ENCODE measurements around the gene DDX41. TPM values are rescaled to one million over a fixed set of nuclear protein-coding genes. Genes with fewer than 3 reads are reported as not detected.

Gene DDX41
- total and polyA plus RNA-seq, 2 donors (not counting 1 experiment from before 2014, with no cell fraction given): 66.8 to 79.1 TPM

DNA sequence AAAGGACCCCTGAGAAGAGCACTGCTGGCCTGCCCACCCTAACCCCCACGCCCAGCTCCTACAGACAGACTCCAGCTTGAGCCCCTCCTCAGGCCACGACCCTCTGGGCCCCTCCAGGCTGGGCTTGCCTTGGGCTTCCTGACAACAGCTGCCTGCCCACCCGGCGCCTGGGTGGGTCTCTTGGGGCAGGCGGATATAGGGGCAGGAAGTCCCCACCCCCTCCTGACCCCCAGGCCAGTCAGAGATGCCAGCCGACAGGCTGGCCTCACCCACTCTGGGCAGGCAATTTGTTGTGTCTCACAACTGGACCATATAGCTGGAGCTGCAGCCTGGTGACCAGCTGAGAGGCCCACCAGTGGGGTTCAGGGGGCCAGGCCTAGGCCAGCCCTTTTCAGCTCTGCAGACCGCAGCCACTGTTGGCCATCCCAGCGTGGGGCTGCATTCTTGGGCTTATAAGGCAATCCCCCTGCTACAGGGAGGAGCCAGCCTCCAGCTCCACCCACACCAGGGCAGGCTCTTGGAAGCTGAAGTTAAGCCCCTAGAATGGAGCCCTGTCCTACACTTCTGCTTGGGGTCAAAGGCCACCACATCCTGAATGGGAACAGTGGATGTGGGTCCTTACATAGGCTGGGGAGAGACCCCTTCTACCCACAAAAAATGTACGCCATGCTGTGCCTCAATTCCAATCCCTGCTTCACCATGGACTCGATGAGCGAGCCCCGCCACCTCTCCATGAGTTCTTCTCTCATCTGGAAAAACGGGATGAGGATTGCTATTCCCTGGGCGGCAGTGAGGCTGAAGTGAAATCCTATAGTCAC lies 21.3 kb downstream of the DDX41 start:
- DNase-seq (ENCODE audit: low read depth in 2 of 2): peak; percentile 93 to 96
- no peak overlapping the region for H2AFZ ChIP-seq (ENCODE audit: low read length)
- H3K4me1 ChIP-seq (ENCODE audit: control insufficient read depth, extremely low read depth, insufficient read depth, low read length): peaks cover 40% of the 10 kb centered on the region
- no peaks in the 10 kb centered on the region for H3K9me3 ChIP-seq (ENCODE audit: control insufficient read depth, insufficient read depth, low read depth, low read length)
- H3K27ac ChIP-seq (ENCODE audit: insufficient read depth, low read length): peak overlapping the region; percentile 93
- peak overlapping the region; percentile 86 for H3K9ac ChIP-seq (ENCODE audit: insufficient read depth, low read length)
- peak overlapping the region; percentile 70 to 93 (median 80) for H3K4me3 ChIP-seq (replicated peaks in 1 of 4; ENCODE audit: control extremely low read depth in 1 of 4, insufficient read depth in 1 of 4, low read depth in 3 of 4, low read length in 4 of 4)
- no peaks in the 10 kb centered on the region for H3K27me3 ChIP-seq (ENCODE audit: control insufficient read depth, insufficient read depth, low read length)
- H3K79me2 ChIP-seq (ENCODE audit: control insufficient read depth, insufficient read depth, low read length): peaks cover 46% of the 10 kb centered on the region
- H4K20me1 ChIP-seq (ENCODE audit: control insufficient read depth, extremely low read depth, insufficient read depth, low read length): no peaks in the 10 kb centered on the region
- H3K4me2 ChIP-seq (ENCODE audit: extremely low read depth, insufficient read depth, low read length): peak overlapping the region; percentile 93
- peaks cover 43% of the 10 kb centered on the region for H3K36me3 ChIP-seq (ENCODE audit: control insufficient read depth, insufficient read depth, low read length)
- no peak for TF ChIP-seq CTCF (conservative IDR thresholded peaks at IDR 0.05 in 1 of 2, IDR thresholded peaks at IDR 0.05 in 1 of 2; ENCODE audit: low read depth in 1 of 2, low read length in 2 of 2)
- no peak for TF ChIP-seq EZH2 (IDR thresholded peaks at IDR 0.05; ENCODE audit: low read length, missing control alignments)

DNA sequence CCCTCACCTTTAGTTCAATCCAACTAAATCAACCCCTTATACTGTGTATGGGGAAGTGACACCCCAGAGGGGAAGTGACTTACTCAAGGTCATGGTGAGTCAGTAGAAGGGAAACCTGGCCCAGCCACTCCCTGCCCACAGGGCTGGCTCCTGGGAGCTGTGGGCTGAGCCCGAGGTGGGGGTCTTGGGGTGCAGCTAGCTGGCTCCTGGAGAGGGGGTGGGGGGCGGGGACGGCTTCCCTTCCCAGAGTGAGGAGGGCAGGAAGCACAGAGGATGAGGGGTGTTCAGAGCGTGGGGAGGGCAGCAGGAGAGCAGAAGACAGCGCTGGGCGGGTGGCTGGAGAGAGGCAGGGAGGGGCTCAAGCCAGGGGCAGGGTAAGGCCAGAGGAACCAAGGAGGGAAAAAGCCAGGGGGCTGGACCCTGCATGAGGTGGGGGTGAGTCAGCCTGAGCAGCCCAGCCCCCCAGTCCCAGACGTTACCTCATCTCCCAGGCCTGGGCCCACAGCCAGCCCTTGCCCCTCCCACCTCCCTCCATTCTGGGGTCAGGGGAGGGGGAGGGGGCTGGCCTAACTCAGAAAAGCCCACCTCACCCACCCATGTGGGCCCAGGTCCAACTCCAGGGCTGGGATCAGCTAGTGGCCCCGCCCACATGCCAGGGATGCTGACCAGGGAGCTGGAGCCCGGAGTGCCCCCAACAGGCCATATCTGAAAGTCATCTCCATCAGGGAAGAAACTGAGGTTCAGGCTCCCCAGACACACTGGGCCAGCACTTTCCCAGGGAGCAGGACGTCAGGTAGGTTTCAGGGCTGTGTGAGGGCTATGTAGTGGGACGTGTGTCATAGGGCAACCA lies 22.2 kb downstream of the DDX41 start:
- Histone ChIP-seq H3K4me2 (ENCODE audit: extremely low read depth, insufficient read depth, low read length) (peak overlapping the region; percentile 93), H4K20me1 (ENCODE audit: control insufficient read depth, extremely low read depth, insufficient read depth, low read length) (no peaks in the 10 kb centered on the region), H3K9ac (ENCODE audit: insufficient read depth, low read length) (peak overlapping the region; percentile 36), H3K4me1 (ENCODE audit: control insufficient read depth, extremely low read depth, insufficient read depth, low read length) (peaks cover 37% of the 10 kb centered on the region), H2AFZ (ENCODE audit: low read length) (no peak overlapping the region), H3K27ac (ENCODE audit: insufficient read depth, low read length) (peak overlapping the region; percentile 93), H3K36me3 (ENCODE audit: control insufficient read depth, insufficient read depth, low read length) (peaks cover 51% of the 10 kb centered on the region), H3K27me3 (ENCODE audit: control insufficient read depth, insufficient read depth, low read length) (no peaks in the 10 kb centered on the region), H3K79me2 (ENCODE audit: control insufficient read depth, insufficient read depth, low read length) (peaks cover 48% of the 10 kb centered on the region), H3K4me3 (replicated peaks in 1 of 4; ENCODE audit: control extremely low read depth in 1 of 4, insufficient read depth in 1 of 4, low read depth in 3 of 4, low read length in 4 of 4) (peak overlapping the region in 2 of 4 experiments; percentile 29 to 79), H3K9me3 (ENCODE audit: control insufficient read depth, insufficient read depth, low read depth, low read length) (no peaks in the 10 kb centered on the region)
- DNase-seq (ENCODE audit: low read depth in 2 of 2): peak; percentile 91 to 94
- peak; percentile 41 to 49 for TF ChIP-seq CTCF (conservative IDR thresholded peaks at IDR 0.05 in 1 of 2, IDR thresholded peaks at IDR 0.05 in 1 of 2; ENCODE audit: low read depth in 1 of 2, low read length in 2 of 2)
- no peak for TF ChIP-seq EZH2 (IDR thresholded peaks at IDR 0.05; ENCODE audit: low read length, missing control alignments)

GRCh38 chr5:177493795-177494345 lies 22.9 kb downstream of the DDX41 start:
- H3K79me2 ChIP-seq (ENCODE audit: control insufficient read depth, insufficient read depth, low read length): peaks cover 53% of the 10 kb centered on the region
- H3K4me2 ChIP-seq (ENCODE audit: extremely low read depth, insufficient read depth, low read length): peak overlapping the region; percentile 44
- H3K9me3 ChIP-seq (ENCODE audit: control insufficient read depth, insufficient read depth, low read depth, low read length): no peaks in the 10 kb centered on the region
- peaks cover 58% of the 10 kb centered on the region for H3K36me3 ChIP-seq (ENCODE audit: control insufficient read depth, insufficient read depth, low read length)
- DNase-seq (ENCODE audit: low read depth in 2 of 2): no peak
- no peaks in the 10 kb centered on the region for H3K27me3 ChIP-seq (ENCODE audit: control insufficient read depth, insufficient read depth, low read length)
- H3K9ac ChIP-seq (ENCODE audit: insufficient read depth, low read length): no peak overlapping the region
- H3K4me1 ChIP-seq (ENCODE audit: control insufficient read depth, extremely low read depth, insufficient read depth, low read length): peaks cover 37% of the 10 kb centered on the region
- peak overlapping the region in 2 of 4 experiments; percentile 29 to 79 for H3K4me3 ChIP-seq (replicated peaks in 1 of 4; ENCODE audit: control extremely low read depth in 1 of 4, insufficient read depth in 1 of 4, low read depth in 3 of 4, low read length in 4 of 4)
- no peak for TF ChIP-seq EZH2 (IDR thresholded peaks at IDR 0.05; ENCODE audit: low read length, missing control alignments)
- TF ChIP-seq CTCF (conservative IDR thresholded peaks at IDR 0.05 in 1 of 2, IDR thresholded peaks at IDR 0.05 in 1 of 2; ENCODE audit: low read depth in 1 of 2, low read length in 2 of 2): no peak
- peak overlapping the region; percentile 93 for H3K27ac ChIP-seq (ENCODE audit: insufficient read depth, low read length)
- H4K20me1 ChIP-seq (ENCODE audit: control insufficient read depth, extremely low read depth, insufficient read depth, low read length): no peaks in the 10 kb centered on the region
- H2AFZ ChIP-seq (ENCODE audit: low read length): no peak overlapping the region

All from fibroblast of lung (primary cell).